GM19452 (cell line): ENCODE results near the gene IQUB.
"Not testable (repeated sequence)": the region's sequence is repeated elsewhere in the genome, so short reads cannot be mapped to it uniquely, and the experiment has no call there.

Experiments
- ATAC-seq: cut with Tn5 transposase; IDR thresholded peaks from one replicate; pipeline ENCODE4 v1.9.1; 2021; ENCODE audit not compliant: unreplicated experiment

Gene IQUB

GRCh38 chr7:123494193-123494796 is 40.1 kb downstream of the IQUB start:
- ATAC-seq: no peak

- peak; percentile 70 for ATAC-seq
Measured at GRCh38 chr7:123492485-123492884, 41.9 kb downstream of the IQUB start.

- ATAC-seq: no peak
Measured at GRCh38 chr7:123485721-123486120, 48.7 kb downstream of the IQUB start.

- no peak for ATAC-seq
Measured at GRCh38 chr7:123485187-123485586, 49.2 kb downstream of the IQUB start.

GRCh38 chr7:123484199-123484598 is 50.2 kb downstream of the IQUB start:
- no peak for ATAC-seq

- no peak for ATAC-seq
Measured at GRCh38 chr7:123480107-123480506, 54.3 kb downstream of the IQUB start.

- ATAC-seq: not testable (repeated sequence)
Measured at GRCh38 chr7:123478056-123478455, 56.3 kb downstream of the IQUB start.

GRCh38 chr7:123472750-123473445 is 61.5 kb downstream of the IQUB start:
- no peak for ATAC-seq

GRCh38 chr7:123472327-123472726 is 62.1 kb downstream of the IQUB start:
- no peak for ATAC-seq

- ATAC-seq: no peak
Measured at GRCh38 chr7:123468303-123468702, 66.1 kb downstream of the IQUB start.

GRCh38 chr7:123463890-123464289 is 70.5 kb downstream of the IQUB start:
- ATAC-seq: no peak

GRCh38 chr7:123460616-123461015 is 73.8 kb downstream of the IQUB start:
- no peak for ATAC-seq

- no peak for ATAC-seq
Measured at GRCh38 chr7:123455965-123456470, 78.4 kb downstream of the IQUB start.

GRCh38 chr7:123440101-123440548 is 94.3 kb downstream of the IQUB start:
- ATAC-seq: no peak

- no peak for ATAC-seq
Measured at GRCh38 chr7:123439191-123439590, 95.2 kb downstream of the IQUB start.

GRCh38 chr7:123437447-123437995 is 96.9 kb downstream of the IQUB start:
- no peak for ATAC-seq

GRCh38 chr7:123435080-123435700 is 99.2 kb downstream of the IQUB start:
- no peak for ATAC-seq

GRCh38 chr7:123433665-123434064 is 100.7 kb downstream of the IQUB start:
- no peak for ATAC-seq

GRCh38 chr7:123432601-123433000 is 101.8 kb downstream of the IQUB start:
- ATAC-seq: no peak

- no peak for ATAC-seq
Measured at GRCh38 chr7:123431075-123431614, 103.2 kb downstream of the IQUB start.

- ATAC-seq: no peak
Measured at GRCh38 chr7:123425246-123425645, 109.1 kb downstream of the IQUB start.
